Neural crest cell (in vitro differentiated cells): Measurements from ENCODE around the gene PHF21A. TPM values are rescaled to one million over a fixed set of nuclear protein-coding genes. Genes with fewer than 3 reads are reported as not detected.

Experiments used
- DNase-seq: peaks from one replicate; pipeline ENCODE4 v3.0.0; 2021; ENCODE audit warnings: low read depth, mixed read lengths, low spot score
- H3K27ac Mint-ChIP-seq: one replicate; pipeline ENCODE4 v1.8.0; 2021; ENCODE audit warnings: mild to moderate bottlenecking, mixed read lengths; ENCODE audit not compliant: unreplicated experiment
- H3K27me3 Mint-ChIP-seq: 2 replicates; pipeline ENCODE4 v1.8.0; 2021; ENCODE audit warnings: low read depth, mild to moderate bottlenecking, mixed read lengths
- H3K36me3 Mint-ChIP-seq: 2 replicates; pipeline ENCODE4 v1.8.0; 2021; ENCODE audit warnings: low read depth, mild to moderate bottlenecking, mixed read lengths
- H3K4me1 Mint-ChIP-seq: 2 replicates; pipeline ENCODE4 v1.8.0; 2021; ENCODE audit warnings: mixed read lengths
- H3K4me3 Mint-ChIP-seq: one replicate; pipeline ENCODE4 v1.8.0; 2021; ENCODE audit warnings: mild to moderate bottlenecking, mixed read lengths
- H3K9me3 Mint-ChIP-seq: 2 replicates; pipeline ENCODE4 v1.8.0; 2021; ENCODE audit warnings: mixed read lengths
- total RNA-seq: library from RNA; stranded (reverse); gene quantifications from 2 replicates; pipeline ENCODE4 v1.2.1, GENCODE V29; 2021
- TF ChIP-seq, protein P1 (sequence below): fragments of 200-600 bp; sonication (generic); conservative IDR thresholded peaks from 2 replicates; pipeline ENCODE4 v1.5.0; 2021; ENCODE audit warnings: antibody characterized with exemption, mild to moderate bottlenecking

Gene PHF21A
- total RNA-seq, 1 donor from 2014 or later: 56.5 TPM

DNA sequence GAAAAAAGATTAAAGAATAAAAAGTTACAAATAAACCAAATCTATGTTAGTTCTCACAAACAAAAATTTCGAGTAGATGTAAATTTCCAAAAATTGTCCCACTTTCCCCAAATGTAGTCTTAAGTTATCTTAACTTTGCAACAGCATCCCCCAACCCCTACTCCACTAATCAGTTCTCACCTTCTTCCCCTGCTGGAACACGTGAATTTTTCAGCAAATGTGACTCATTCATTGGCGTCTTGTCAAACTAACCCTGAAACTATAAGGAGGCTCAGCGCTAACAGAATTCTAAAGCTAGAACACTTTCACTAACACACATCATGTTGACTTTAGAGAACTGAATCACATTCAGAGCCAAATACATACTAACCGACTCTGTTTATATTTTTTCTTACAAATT is 46.1 kb downstream of the PHF21A start:
- no peak overlapping the region for H3K27ac Mint-ChIP-seq
- H3K4me1 Mint-ChIP-seq: no peaks in the 10 kb centered on the region
- peaks cover 9% of the 10 kb centered on the region for H3K36me3 Mint-ChIP-seq
- H3K4me3 Mint-ChIP-seq: no peak overlapping the region
- no peak for DNase-seq
- H3K9me3 Mint-ChIP-seq: no peaks in the 10 kb centered on the region
- TF ChIP-seq, protein P1, sequence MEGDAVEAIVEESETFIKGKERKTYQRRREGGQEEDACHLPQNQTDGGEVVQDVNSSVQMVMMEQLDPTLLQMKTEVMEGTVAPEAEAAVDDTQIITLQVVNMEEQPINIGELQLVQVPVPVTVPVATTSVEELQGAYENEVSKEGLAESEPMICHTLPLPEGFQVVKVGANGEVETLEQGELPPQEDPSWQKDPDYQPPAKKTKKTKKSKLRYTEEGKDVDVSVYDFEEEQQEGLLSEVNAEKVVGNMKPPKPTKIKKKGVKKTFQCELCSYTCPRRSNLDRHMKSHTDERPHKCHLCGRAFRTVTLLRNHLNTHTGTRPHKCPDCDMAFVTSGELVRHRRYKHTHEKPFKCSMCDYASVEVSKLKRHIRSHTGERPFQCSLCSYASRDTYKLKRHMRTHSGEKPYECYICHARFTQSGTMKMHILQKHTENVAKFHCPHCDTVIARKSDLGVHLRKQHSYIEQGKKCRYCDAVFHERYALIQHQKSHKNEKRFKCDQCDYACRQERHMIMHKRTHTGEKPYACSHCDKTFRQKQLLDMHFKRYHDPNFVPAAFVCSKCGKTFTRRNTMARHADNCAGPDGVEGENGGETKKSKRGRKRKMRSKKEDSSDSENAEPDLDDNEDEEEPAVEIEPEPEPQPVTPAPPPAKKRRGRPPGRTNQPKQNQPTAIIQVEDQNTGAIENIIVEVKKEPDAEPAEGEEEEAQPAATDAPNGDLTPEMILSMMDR: no peak
- no peaks in the 10 kb centered on the region for H3K27me3 Mint-ChIP-seq

DNA sequence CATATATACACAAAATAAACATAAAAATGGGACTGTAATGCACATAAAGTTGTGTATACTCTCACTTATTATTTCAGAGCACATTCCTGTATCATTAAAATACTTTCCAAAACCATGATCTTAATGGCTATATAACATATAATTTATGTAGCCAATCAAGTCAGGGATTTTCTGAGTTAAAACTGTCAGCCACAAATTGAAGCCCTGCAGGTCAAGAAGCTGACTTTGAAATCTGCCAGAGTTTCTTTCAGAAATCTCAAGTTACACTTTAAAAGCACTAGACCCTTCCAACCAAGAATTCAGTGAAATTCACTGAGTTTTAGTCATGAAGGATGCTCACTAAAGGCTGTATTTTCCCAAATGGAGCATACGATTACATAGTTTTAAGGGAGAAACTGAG is 47.6 kb downstream of the PHF21A start:
- no peak overlapping the region for H3K4me3 Mint-ChIP-seq

DNA sequence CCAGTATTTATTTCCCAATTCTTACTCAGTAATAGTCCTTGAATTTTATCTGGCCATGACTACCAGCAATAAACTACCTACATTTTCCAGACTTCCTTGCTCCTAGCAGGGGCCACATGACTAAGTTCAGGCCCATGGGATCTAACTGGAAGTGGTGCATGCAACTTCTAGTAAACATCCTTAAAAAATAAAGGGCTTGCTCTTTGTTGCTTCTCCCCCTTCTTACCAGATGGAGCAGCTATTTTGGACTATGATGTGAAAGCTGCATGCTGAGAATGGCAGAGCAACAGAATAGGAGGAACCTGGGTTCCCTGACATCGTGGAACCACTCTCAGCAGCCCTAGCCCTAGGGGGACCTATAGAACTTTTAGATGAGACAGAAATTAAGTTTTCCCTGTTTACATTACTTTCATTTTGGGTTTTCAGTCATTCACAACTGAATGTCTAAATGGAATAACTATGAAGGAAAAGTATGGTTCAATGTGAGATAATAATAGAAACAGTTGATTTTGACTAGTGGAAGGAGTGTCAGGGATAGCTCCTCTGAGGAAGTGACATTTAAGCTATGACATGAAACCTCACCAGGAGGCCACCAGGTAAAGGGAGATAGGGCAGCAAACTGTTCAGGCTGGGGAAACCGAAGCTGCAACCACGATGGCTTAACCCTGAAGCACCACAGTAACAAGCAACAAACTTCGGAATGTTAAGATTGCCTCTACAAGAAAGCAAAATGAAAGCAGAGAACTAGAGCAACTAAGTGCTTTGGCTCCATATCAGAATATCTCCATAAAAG is 48.9 kb downstream of the PHF21A start:
- Mint-ChIP-seq H3K4me1 (no peaks in the 10 kb centered on the region), H3K36me3 (peaks cover 7% of the 10 kb centered on the region), H3K27ac (no peak overlapping the region), H3K9me3 (no peaks in the 10 kb centered on the region), H3K4me3 (no peak overlapping the region), H3K27me3 (no peaks in the 10 kb centered on the region)
- TF ChIP-seq, protein P1: no peak
- no peak for DNase-seq

More for the DNA sequence above, 47.6 kb downstream of the PHF21A start:
- Mint-ChIP-seq H3K9me3 (no peaks in the 10 kb centered on the region), H3K27ac (no peak overlapping the region), H3K36me3 (peaks cover 7% of the 10 kb centered on the region), H3K27me3 (no peaks in the 10 kb centered on the region), H3K4me1 (no peaks in the 10 kb centered on the region)
- TF ChIP-seq, protein P1: no peak
- DNase-seq: no peak

DNA sequence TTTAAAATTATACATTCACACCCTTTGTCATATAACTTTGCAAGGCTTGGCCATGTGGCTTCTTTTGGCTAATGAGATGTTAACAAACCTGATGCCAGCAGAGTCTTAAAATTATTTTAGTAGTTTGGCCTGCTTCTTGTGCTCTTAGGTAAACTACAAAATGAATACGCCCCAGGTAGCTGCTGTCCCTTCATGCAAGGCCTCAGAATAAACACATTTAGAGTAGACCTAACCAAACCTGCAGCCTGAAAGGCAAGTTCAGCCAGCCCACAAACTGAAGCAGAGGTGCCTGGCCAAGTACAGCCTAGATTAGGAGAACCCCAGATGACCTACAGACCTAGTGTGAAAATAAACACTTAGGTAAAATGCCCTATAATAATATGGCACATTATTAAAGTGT is 50.2 kb downstream of the PHF21A start:
- Mint-ChIP-seq H3K27me3 (no peaks in the 10 kb centered on the region), H3K36me3 (peaks cover 7% of the 10 kb centered on the region), H3K9me3 (no peaks in the 10 kb centered on the region), H3K4me1 (no peaks in the 10 kb centered on the region), H3K27ac (no peak overlapping the region), H3K4me3 (no peak overlapping the region)
- TF ChIP-seq, protein P1: no peak
- no peak for DNase-seq

DNA sequence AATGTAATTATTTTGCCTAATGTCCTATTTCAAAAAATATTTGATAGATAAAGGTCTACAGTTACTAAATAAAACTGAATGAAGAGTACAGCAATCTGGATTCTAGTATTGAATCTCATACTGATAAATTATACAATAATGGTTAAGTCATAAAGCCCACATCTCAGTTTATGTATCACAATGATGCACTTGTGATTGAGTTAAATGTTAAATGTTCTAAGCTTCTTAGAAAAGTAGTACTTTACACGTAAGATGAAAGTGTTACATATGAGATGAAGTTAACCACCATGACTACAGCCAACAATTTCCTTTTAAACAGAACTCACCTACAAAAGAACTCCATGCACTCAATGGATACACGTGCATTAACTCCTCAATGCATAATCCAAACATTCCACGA is 51.7 kb downstream of the PHF21A start:
- H3K9me3 Mint-ChIP-seq: no peaks in the 10 kb centered on the region
- no peaks in the 10 kb centered on the region for H3K27me3 Mint-ChIP-seq
- no peaks in the 10 kb centered on the region for H3K4me1 Mint-ChIP-seq
- DNase-seq: no peak
- peaks cover 4% of the 10 kb centered on the region for H3K36me3 Mint-ChIP-seq
- no peak overlapping the region for H3K27ac Mint-ChIP-seq
- H3K4me3 Mint-ChIP-seq: no peak overlapping the region
- TF ChIP-seq, protein P1: no peak
